Spinal cord (tissue), 10 donors: ENCODE results near the gene SYTL5. TPM values are rescaled to one million over a fixed set of nuclear protein-coding genes. Genes with fewer than 3 reads are reported as not detected.

Source experiments
- DNase-seq, 6 donors: peaks; one replicate each; pipeline versions ENCODE4 v3.0.0 to v3.0.0-alpha.2; 2013 to 2015; ENCODE audit warnings: low spot score in 6 of 6, low read depth in 4 of 6
- H3K27ac ChIP-seq: one replicate; pipeline ENCODE4 v1.5.1; 2013; ENCODE audit warnings: low read depth, low read length, control low read depth
- H3K27me3 ChIP-seq: one replicate; pipeline ENCODE4 v1.6.1; 2013; ENCODE audit warnings: low read length; ENCODE audit not compliant: control insufficient read depth, insufficient read depth
- H3K36me3 ChIP-seq: one replicate; pipeline ENCODE4 v1.6.1; 2013; ENCODE audit warnings: low read length; ENCODE audit not compliant: control insufficient read depth, insufficient read depth
- H3K4me1 ChIP-seq: one replicate; pipeline ENCODE4 v1.6.1; 2013; ENCODE audit warnings: low read length; ENCODE audit not compliant: control insufficient read depth, insufficient read depth
- H3K4me3 ChIP-seq: one replicate; pipeline ENCODE4 v1.5.1; 2013; ENCODE audit warnings: low read depth, low read length, control low read depth
- H3K9me3 ChIP-seq: one replicate; pipeline ENCODE4 v1.6.1; 2013; ENCODE audit warnings: low read length; ENCODE audit not compliant: control insufficient read depth, insufficient read depth
- WGBS: methylation state at CpG from one replicate; pipeline ENCODE4 v1.1.5; 2013; ENCODE audit warnings: missing lambda C conversion rate; ENCODE audit not compliant: insufficient coverage; 5-methylcytosine and 5-hydroxymethylcytosine counted together
- polyA plus RNA-seq, 2 donors: library from polyadenylated mRNA; unstranded; fragments of 120-200 nt; gene quantifications; one replicate each; pipeline ENCODE4 v1.2.1, GENCODE V29; 2013; ENCODE audit not compliant: insufficient read length in 2 of 2
- total RNA-seq, 2 donors: library from RNA; depleted of rRNA in 1 of 2; stranded (reverse); fragments of 120-200 nt in 1 of 2; fragments of >200 nt in 1 of 2; gene quantifications; one replicate each; pipeline versions ENCODE4 v1.2.3 to v1.2.4, GENCODE V29; 2013 to 2014
- donor health status: healthy.

The SYTL5 gene
- total and polyA plus RNA-seq, 4 donors: 4.7 to 12.8 (median 8.4) TPM

GRCh38 chrX:38103857-38104812 lies 97.8 kb downstream of the SYTL5 start:
- Histone ChIP-seq H3K9me3 (peaks cover 5% of the 10 kb centered on the region), H3K27ac (no peak overlapping the region), H3K4me1 (no peaks in the 10 kb centered on the region), H3K4me3 (no peak overlapping the region), H3K27me3 (peaks cover 2% of the 10 kb centered on the region), H3K36me3 (no peaks in the 10 kb centered on the region)
- DNase-seq: no peak
- WGBS: 60% methylated on average over 1 of the region's 5 CpGs

- Histone ChIP-seq H3K27me3 (peaks cover 5% of the 10 kb centered on the region), H3K9me3 (no peaks in the 10 kb centered on the region), H3K4me3 (no peak overlapping the region), H3K4me1 (no peaks in the 10 kb centered on the region), H3K36me3 (no peaks in the 10 kb centered on the region), H3K27ac (no peak overlapping the region)
- no peak for DNase-seq
- WGBS: 60% methylated on average over 2 of the region's 6 CpGs
Observed at GRCh38 chrX:38105216-38105725, 98.9 kb downstream of the SYTL5 start.

- 69% methylated on average over 2 of the region's 6 CpGs for WGBS
- Histone ChIP-seq H3K36me3 (no peaks in the 10 kb centered on the region), H3K4me1 (no peaks in the 10 kb centered on the region), H3K27me3 (peaks cover 5% of the 10 kb centered on the region), H3K27ac (no peak overlapping the region), H3K9me3 (no peaks in the 10 kb centered on the region), H3K4me3 (no peak overlapping the region)
- peak in 2 of 6 donors; percentile 1 to 46 for DNase-seq
Observed at GRCh38 chrX:38106991-38107655, 100.8 kb downstream of the SYTL5 start.

- no peaks in the 10 kb centered on the region for H3K9me3 ChIP-seq
- H3K4me1 ChIP-seq: no peaks in the 10 kb centered on the region
- no peak overlapping the region for H3K27ac ChIP-seq
- no peak overlapping the region for H3K4me3 ChIP-seq
- no CpG with 5 or more reads among the region's 6 CpGs for WGBS
- no peaks in the 10 kb centered on the region for H3K36me3 ChIP-seq
- no peak for DNase-seq
- peaks cover 5% of the 10 kb centered on the region for H3K27me3 ChIP-seq
Observed at GRCh38 chrX:38108364-38108763, 102.0 kb downstream of the SYTL5 start.

- WGBS: 60% methylated on average over 2 of the region's 4 CpGs
- no peaks in the 10 kb centered on the region for H3K9me3 ChIP-seq
- DNase-seq: peak in 2 of 6 donors; percentile 1 to 21
- H3K36me3 ChIP-seq: no peaks in the 10 kb centered on the region
- H3K27me3 ChIP-seq: peaks cover 5% of the 10 kb centered on the region
- no peak overlapping the region for H3K27ac ChIP-seq
- no peak overlapping the region for H3K4me3 ChIP-seq
- no peaks in the 10 kb centered on the region for H3K4me1 ChIP-seq
Observed at GRCh38 chrX:38109042-38109898, 102.9 kb downstream of the SYTL5 start.

GRCh38 chrX:38110231-38110630 lies 103.9 kb downstream of the SYTL5 start:
- DNase-seq: peak in 1 of 6 donors; percentile 2
- Histone ChIP-seq H3K9me3 (no peaks in the 10 kb centered on the region), H3K27me3 (peaks cover 5% of the 10 kb centered on the region), H3K36me3 (no peaks in the 10 kb centered on the region), H3K27ac (no peak overlapping the region), H3K4me1 (no peaks in the 10 kb centered on the region), H3K4me3 (no peak overlapping the region)
- WGBS: 80% methylated on average over 1 of the region's 6 CpGs

GRCh38 chrX:38111196-38111595 lies 104.8 kb downstream of the SYTL5 start:
- no peak for DNase-seq
- Histone ChIP-seq H3K4me1 (no peaks in the 10 kb centered on the region), H3K9me3 (no peaks in the 10 kb centered on the region), H3K27me3 (peaks cover 5% of the 10 kb centered on the region), H3K27ac (no peak overlapping the region), H3K4me3 (no peak overlapping the region), H3K36me3 (no peaks in the 10 kb centered on the region)
- 100% methylated on average over 1 of the region's 5 CpGs for WGBS

GRCh38 chrX:38112566-38112965 lies 106.2 kb downstream of the SYTL5 start:
- no peaks in the 10 kb centered on the region for H3K4me1 ChIP-seq
- H3K27me3 ChIP-seq: peaks cover 3% of the 10 kb centered on the region
- H3K27ac ChIP-seq: no peak overlapping the region
- no peaks in the 10 kb centered on the region for H3K36me3 ChIP-seq
- H3K9me3 ChIP-seq: no peaks in the 10 kb centered on the region
- 60% methylated on average over 1 of the region's 4 CpGs for WGBS
- DNase-seq: no peak
- H3K4me3 ChIP-seq: no peak overlapping the region

GRCh38 chrX:38116706-38117105 lies 110.4 kb downstream of the SYTL5 start:
- Histone ChIP-seq H3K27me3 (peaks cover 3% of the 10 kb centered on the region), H3K27ac (no peak overlapping the region)
- WGBS: no CpG with 5 or more reads among the region's 1 CpG

More at GRCh38 chrX:38116706-38117105, 110.4 kb downstream of the SYTL5 start:
- H3K9me3 ChIP-seq: no peaks in the 10 kb centered on the region
- H3K36me3 ChIP-seq: no peaks in the 10 kb centered on the region
- no peaks in the 10 kb centered on the region for H3K4me1 ChIP-seq
- DNase-seq: no peak
- H3K4me3 ChIP-seq: no peak overlapping the region
